Fibroblast of lung (primary cell): ENCODE results near the gene ING4. TPM values are rescaled to one million over a fixed set of nuclear protein-coding genes. Genes with fewer than 3 reads are reported as not detected.

ENCODE experiments used
- DNase-seq, 2 donors: peaks; one replicate each; pipeline versions ENCODE4 v3.0.0 to v3.0.0-alpha.2; 2010; ENCODE audit warnings: low read depth in 2 of 2
- H2AFZ ChIP-seq: 2 replicates; pipeline ENCODE4 v1.5.1; 2012; ENCODE audit warnings: low read length, control low read depth, inconsistent platforms
- H3K27ac ChIP-seq: 2 replicates; pipeline ENCODE4 v1.5.1; 2011; ENCODE audit warnings: low read length, control low read depth; ENCODE audit not compliant: insufficient read depth
- H3K27me3 ChIP-seq: 2 replicates; pipeline ENCODE4 v1.5.1; 2011; ENCODE audit warnings: mild to moderate bottlenecking, low read length; ENCODE audit not compliant: control insufficient read depth, insufficient read depth
- H3K36me3 ChIP-seq: 2 replicates; pipeline ENCODE4 v1.5.1; 2011; ENCODE audit warnings: low read length; ENCODE audit not compliant: control insufficient read depth, insufficient read depth
- H3K4me1 ChIP-seq: 2 replicates; pipeline ENCODE4 v1.5.1; 2011; ENCODE audit warnings: low read length; ENCODE audit not compliant: control insufficient read depth, insufficient read depth; ENCODE audit errors: extremely low read depth
- H3K4me2 ChIP-seq: 2 replicates; pipeline ENCODE4 v1.5.1; 2011; ENCODE audit warnings: low read length, control low read depth; ENCODE audit not compliant: insufficient read depth; ENCODE audit errors: extremely low read depth
- H3K4me3 ChIP-seq, 4 experiments: fragments of 200-600 bp in 1 of 4; sonication (generic) in 1 of 4; replicated peaks in 1 of 4; 2 replicates each; pipeline ENCODE4 v1.5.1; 2011 to 2016; ENCODE audit warnings: low read length in 4 of 4, low read depth in 3 of 4, mild to moderate bottlenecking in 3 of 4, control low read depth in 2 of 4, inconsistent platforms in 1 of 4, mixed read lengths in 1 of 4; ENCODE audit not compliant: insufficient read depth in 1 of 4; ENCODE audit errors: control extremely low read depth in 1 of 4
- H3K79me2 ChIP-seq: 2 replicates; pipeline ENCODE4 v1.5.1; 2012; ENCODE audit warnings: mild to moderate bottlenecking, low read length, inconsistent platforms; ENCODE audit not compliant: control insufficient read depth, insufficient read depth
- H3K9ac ChIP-seq: 2 replicates; pipeline ENCODE4 v1.5.1; 2011; ENCODE audit warnings: mild to moderate bottlenecking, low read length, control low read depth; ENCODE audit not compliant: insufficient read depth
- H3K9me3 ChIP-seq: 2 replicates; pipeline ENCODE4 v1.5.1; 2012; ENCODE audit warnings: low read depth, low read length; ENCODE audit not compliant: control insufficient read depth, insufficient read depth
- H4K20me1 ChIP-seq: 2 replicates; pipeline ENCODE4 v1.5.1; 2011; ENCODE audit warnings: low read length; ENCODE audit not compliant: control insufficient read depth, insufficient read depth; ENCODE audit errors: extremely low read depth
- EZH2 ChIP-seq: IDR thresholded peaks from 2 replicates; pipeline ENCODE4 v1.5.1; 2012; ENCODE audit warnings: low read length, control low read depth, mild to moderate bottlenecking; ENCODE audit errors: missing control alignments
- polyA plus RNA-seq, 2 donors: library from polyadenylated mRNA; depleted of rRNA in 1 of 2; stranded (reverse) in 1 of 2; unstranded in 1 of 2; fragments of >200 nt; gene quantifications; 2 replicates each; pipeline ENCODE4 v1.2.1, GENCODE V29; 2011 to 2012; ENCODE audit warnings: missing spikeins in 1 of 2
- total RNA-seq: library from RNA; depleted of rRNA; stranded (reverse); fragments of >200 nt; gene quantifications from 2 replicates; pipeline ENCODE4 v1.2.1, GENCODE V29; 2014
- TF ChIP-seq, protein P1 (sequence below), 2 donors: IDR thresholded peaks in 1 of 2; conservative IDR thresholded peaks in 1 of 2; 1 replicate in 1 of 2; 2 replicates in 1 of 2; pipeline ENCODE4 v1.5.1; 2011 to 2012; ENCODE audit warnings: low read length in 2 of 2, control low read depth in 1 of 2, inconsistent platforms in 1 of 2, low read depth in 1 of 2, mild to moderate bottlenecking in 1 of 2

Gene ING4
- total and polyA plus RNA-seq, 2 donors (not counting 1 experiment from before 2014, with no cell fraction given) = 36.0 to 47.1 TPM

DNA sequence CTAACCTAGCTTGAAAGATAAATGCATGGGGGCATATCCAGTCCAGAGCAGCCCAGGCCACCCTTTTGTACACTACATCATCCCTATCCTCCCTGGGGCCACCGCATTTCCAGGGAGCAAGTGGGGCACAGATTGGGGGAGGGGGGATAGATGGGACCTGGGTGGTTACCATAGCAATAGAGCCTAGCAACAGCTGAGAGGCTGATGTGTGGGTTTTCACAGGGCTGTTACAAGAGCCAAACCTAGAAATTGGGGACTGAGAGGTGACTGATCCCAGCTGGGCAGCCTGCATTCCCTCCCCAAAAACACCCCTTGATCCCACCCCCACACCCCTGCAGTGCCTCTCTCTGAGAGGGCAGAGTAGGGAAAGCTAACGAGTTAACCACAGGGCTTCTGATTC lies 30.0 kb upstream of the ING4 start:
- Histone ChIP-seq H3K9me3 (no peaks in the 10 kb centered on the region), H3K9ac (no peak overlapping the region), H3K36me3 (no peaks in the 10 kb centered on the region), H3K4me3 (no peak overlapping the region), H4K20me1 (no peaks in the 10 kb centered on the region), H3K27me3 (no peaks in the 10 kb centered on the region), H3K79me2 (peaks cover 11% of the 10 kb centered on the region), H2AFZ (no peak overlapping the region), H3K27ac (no peak overlapping the region), H3K4me2 (no peak overlapping the region), H3K4me1 (peaks cover 2% of the 10 kb centered on the region)
- no peak for DNase-seq
- TF ChIP-seq, protein P1, sequence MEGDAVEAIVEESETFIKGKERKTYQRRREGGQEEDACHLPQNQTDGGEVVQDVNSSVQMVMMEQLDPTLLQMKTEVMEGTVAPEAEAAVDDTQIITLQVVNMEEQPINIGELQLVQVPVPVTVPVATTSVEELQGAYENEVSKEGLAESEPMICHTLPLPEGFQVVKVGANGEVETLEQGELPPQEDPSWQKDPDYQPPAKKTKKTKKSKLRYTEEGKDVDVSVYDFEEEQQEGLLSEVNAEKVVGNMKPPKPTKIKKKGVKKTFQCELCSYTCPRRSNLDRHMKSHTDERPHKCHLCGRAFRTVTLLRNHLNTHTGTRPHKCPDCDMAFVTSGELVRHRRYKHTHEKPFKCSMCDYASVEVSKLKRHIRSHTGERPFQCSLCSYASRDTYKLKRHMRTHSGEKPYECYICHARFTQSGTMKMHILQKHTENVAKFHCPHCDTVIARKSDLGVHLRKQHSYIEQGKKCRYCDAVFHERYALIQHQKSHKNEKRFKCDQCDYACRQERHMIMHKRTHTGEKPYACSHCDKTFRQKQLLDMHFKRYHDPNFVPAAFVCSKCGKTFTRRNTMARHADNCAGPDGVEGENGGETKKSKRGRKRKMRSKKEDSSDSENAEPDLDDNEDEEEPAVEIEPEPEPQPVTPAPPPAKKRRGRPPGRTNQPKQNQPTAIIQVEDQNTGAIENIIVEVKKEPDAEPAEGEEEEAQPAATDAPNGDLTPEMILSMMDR (conservative IDR thresholded peaks at IDR 0.05 in 1 of 2, IDR thresholded peaks at IDR 0.05 in 1 of 2; ENCODE audit: low read depth in 1 of 2, low read length in 2 of 2) = no peak
- TF ChIP-seq EZH2 = no peak

DNA sequence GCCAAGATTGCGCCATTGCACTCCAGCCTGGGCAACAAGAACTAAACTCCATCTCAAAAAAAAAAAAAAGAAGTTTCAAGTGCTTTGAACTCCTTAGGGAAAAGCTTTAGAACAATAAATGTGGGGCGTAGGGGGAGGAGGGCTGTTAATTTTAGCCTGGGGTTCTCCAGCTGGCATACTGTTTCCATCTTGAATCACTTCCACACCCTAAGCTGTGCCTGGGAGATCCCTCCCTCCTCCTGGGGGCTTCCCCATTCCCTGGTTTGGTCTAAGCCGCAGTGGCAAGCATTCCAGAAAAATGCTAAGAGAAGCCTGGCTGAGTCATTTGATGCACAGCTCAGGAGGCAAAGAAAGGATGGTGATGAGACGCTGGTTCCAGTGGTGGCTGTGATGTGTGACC lies 28.6 kb upstream of the ING4 start:
- peaks cover 3% of the 10 kb centered on the region for H3K4me1 ChIP-seq
- no peak overlapping the region for H2AFZ ChIP-seq

DNA sequence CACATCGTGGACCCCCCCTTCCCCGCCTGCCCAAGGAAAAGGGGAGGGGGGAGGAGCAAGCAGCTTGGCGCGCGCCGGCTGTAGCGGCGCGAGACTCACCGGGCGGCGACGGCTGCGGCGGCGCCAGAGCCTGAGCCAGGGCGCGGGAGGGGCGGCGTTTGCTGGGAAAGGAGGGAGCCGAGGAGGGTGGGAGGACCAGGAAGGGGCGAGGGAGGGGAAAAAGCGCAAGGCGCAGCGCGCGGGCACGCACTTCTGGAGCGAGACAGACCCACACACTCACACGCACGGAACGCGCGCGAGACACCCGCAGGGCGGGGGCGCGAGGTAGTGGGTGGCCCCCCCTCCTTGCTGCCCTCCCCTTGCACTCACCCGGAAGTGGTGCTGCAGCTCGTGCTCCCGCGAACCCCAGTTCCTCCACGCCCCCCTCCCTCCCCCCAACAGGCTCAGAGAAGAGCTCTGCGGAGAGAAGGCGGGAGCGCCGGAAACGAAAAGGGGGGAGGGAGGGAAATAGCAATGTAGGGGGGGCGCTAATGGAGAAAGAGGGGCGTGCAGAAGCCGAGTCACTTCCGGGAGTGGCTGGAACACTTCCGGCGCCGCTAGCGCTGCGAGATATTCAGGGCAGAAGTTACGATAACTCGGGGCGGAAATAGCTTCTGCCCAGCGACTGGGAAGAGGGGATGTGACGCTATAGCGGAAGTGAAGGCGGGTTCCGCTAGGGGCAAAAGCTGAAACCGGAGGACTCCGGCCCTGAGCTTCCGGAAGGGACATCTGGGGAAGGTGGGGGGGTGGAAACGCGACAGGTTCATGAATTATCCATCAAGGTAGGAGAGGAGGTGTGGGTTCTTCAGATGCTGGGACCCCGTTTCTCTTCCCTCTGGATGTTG lies 26.3 kb upstream of the ING4 start, which contains the start of gene ZNF384:
ZNF384 (minus strand) TSS at position 377 of the 884 bp plus-strand sequence. CDS start 9,855 bp downstream, outside the sequence.
- DNase-seq = peak; percentile 99
- TF ChIP-seq, protein P1 (conservative IDR thresholded peaks at IDR 0.05 in 1 of 2, IDR thresholded peaks at IDR 0.05 in 1 of 2; ENCODE audit: low read depth in 1 of 2, low read length in 2 of 2) = peak in 1 of 2 donors; percentile 3
- TF ChIP-seq EZH2 = no peak
- H3K27me3 ChIP-seq = no peaks in the 10 kb centered on the region
- H3K27ac ChIP-seq = peak within 1 kb of the TSS; percentile 93
- no peaks in the 10 kb centered on the region for H3K9me3 ChIP-seq
- H3K4me2 ChIP-seq = peak within 1 kb of the TSS; percentile 99
- no peaks in the 10 kb centered on the region for H4K20me1 ChIP-seq
- H3K9ac ChIP-seq = peak within 1 kb of the TSS; percentile 95
- peaks cover 48% of the 10 kb centered on the region for H3K79me2 ChIP-seq
- H3K4me3 ChIP-seq = peak within 1 kb of the TSS; percentile 59 to 96 (median 79)
- H3K4me1 ChIP-seq = peaks cover 3% of the 10 kb centered on the region
- H2AFZ ChIP-seq = peak within 1 kb of the TSS; percentile 64
- H3K36me3 ChIP-seq = no peaks in the 10 kb centered on the region

More for the DNA sequence above, 28.6 kb upstream of the ING4 start:
- no peak overlapping the region for H3K4me2 ChIP-seq
- H3K27me3 ChIP-seq = no peaks in the 10 kb centered on the region
- H4K20me1 ChIP-seq = no peaks in the 10 kb centered on the region
- TF ChIP-seq EZH2 = no peak
- TF ChIP-seq, protein P1 (conservative IDR thresholded peaks at IDR 0.05 in 1 of 2, IDR thresholded peaks at IDR 0.05 in 1 of 2; ENCODE audit: low read depth in 1 of 2, low read length in 2 of 2) = no peak
- no peaks in the 10 kb centered on the region for H3K36me3 ChIP-seq
- no peaks in the 10 kb centered on the region for H3K9me3 ChIP-seq
- DNase-seq = peak in 1 of 2 donors; percentile 65
- H3K79me2 ChIP-seq = peaks cover 25% of the 10 kb centered on the region
- no peak overlapping the region for H3K9ac ChIP-seq
- H3K27ac ChIP-seq = no peak overlapping the region
- H3K4me3 ChIP-seq = no peak overlapping the region
